Naive thymus-derived CD4-positive, alpha-beta T cell (primary cell): ENCODE data around the gene IGSF6. TPM values are rescaled to one million over a fixed set of nuclear protein-coding genes. Genes with fewer than 3 reads are reported as not detected.
"Not testable (repeated sequence)": the region's sequence is repeated elsewhere in the genome, so short reads cannot be mapped to it uniquely, and the experiment has no call there.

Experiments used
- ATAC-seq: fragments of 150-1000 bp; cut with Tn5 transposase; 2 replicates; pipeline ENCODE4 v1.10.0; 2021; ENCODE audit warnings: mild to moderate bottlenecking, moderate library complexity
- CTCF ChIA-PET: fragments of 350-600 bp; sonication (Branson Sonifier 250); formaldehyde crosslinking; loops from one replicate; lab custom pipeline; 2021; ENCODE audit warnings: antibody characterized with exemption; lab: Charles Lee
- POLR2A ChIA-PET: fragments of 350-600 bp; sonication (Branson Sonifier 250); formaldehyde crosslinking; loops from one replicate; lab custom pipeline; 2021; ENCODE audit warnings: antibody characterized with exemption, inconsistent platforms; lab: Charles Lee
- DNase-seq, 9 donors: peaks; one replicate each; pipeline versions ENCODE4 v3.0.0 to v3.0.0-alpha.2; 2020 to 2022; ENCODE audit warnings: mixed read lengths in 1 of 9
- H3K27ac ChIP-seq: one replicate; pipeline ENCODE4 v1.7.0; 2013; ENCODE audit warnings: mild to moderate bottlenecking, low read depth, low read length, moderate library complexity
- H3K27me3 ChIP-seq, 2 donors: one replicate each; pipeline ENCODE4 v1.7.0; 2013; ENCODE audit warnings: low read length in 2 of 2, mild to moderate bottlenecking in 2 of 2, moderate library complexity in 2 of 2; ENCODE audit not compliant: control insufficient read depth in 2 of 2, insufficient read depth in 2 of 2
- H3K36me3 ChIP-seq, 3 experiments: 1 replicate in 2 of 3; 2 replicates in 1 of 3; pipeline ENCODE4 v1.7.0; 2013; ENCODE audit warnings: low read length in 3 of 3, mild to moderate bottlenecking in 3 of 3, moderate library complexity in 1 of 3; ENCODE audit not compliant: insufficient read depth in 3 of 3, control insufficient read depth in 2 of 3
- H3K4me1 ChIP-seq, 2 donors: one replicate each; pipeline ENCODE4 v1.7.0; 2013; ENCODE audit warnings: low read length in 2 of 2, mild to moderate bottlenecking in 2 of 2, moderate library complexity in 1 of 2; ENCODE audit not compliant: control insufficient read depth in 2 of 2, insufficient read depth in 2 of 2
- H3K4me3 ChIP-seq: 2 replicates; pipeline ENCODE4 v1.7.0; 2013; ENCODE audit warnings: mild to moderate bottlenecking, low read length
- H3K9me3 ChIP-seq, 3 experiments: 1 replicate in 2 of 3; 2 replicates in 1 of 3; pipeline ENCODE4 v1.7.0; 2013; ENCODE audit warnings: low read length in 3 of 3; ENCODE audit not compliant: control insufficient read depth in 2 of 3
- H3K27ac Mint-ChIP-seq, 9 donors: one replicate each; pipeline ENCODE4 v1.8.0; 2020 to 2022; ENCODE audit warnings: mixed read lengths in 9 of 9, mild to moderate bottlenecking in 8 of 9, moderate library complexity in 5 of 9, inconsistent platforms in 2 of 9
- H3K27me3 Mint-ChIP-seq, 5 donors: one replicate each; pipeline ENCODE4 v1.8.0; 2021 to 2022; ENCODE audit warnings: mixed read lengths in 5 of 5, mild to moderate bottlenecking in 1 of 5
- H3K36me3 Mint-ChIP-seq, 5 donors: one replicate each; pipeline ENCODE4 v1.8.0; 2020 to 2022; ENCODE audit warnings: mixed read lengths in 5 of 5, mild to moderate bottlenecking in 3 of 5, inconsistent platforms in 1 of 5
- H3K4me1 Mint-ChIP-seq, 7 donors: one replicate each; pipeline ENCODE4 v1.8.0; 2020 to 2022; ENCODE audit warnings: mixed read lengths in 7 of 7, mild to moderate bottlenecking in 3 of 7, inconsistent platforms in 1 of 7
- H3K4me3 Mint-ChIP-seq, 10 donors: one replicate each; pipeline ENCODE4 v1.8.0; 2020 to 2022; ENCODE audit warnings: mild to moderate bottlenecking in 10 of 10, mixed read lengths in 10 of 10, moderate library complexity in 6 of 10, inconsistent platforms in 2 of 10
- H3K9me3 Mint-ChIP-seq, 11 donors: one replicate each; pipeline ENCODE4 v1.8.0; 2020 to 2022; ENCODE audit warnings: mixed read lengths in 11 of 11, mild to moderate bottlenecking in 4 of 11, inconsistent platforms in 1 of 11, moderate library complexity in 1 of 11
- intact Hi-C, 2 donors: fragments of 100-400 bp; cut with micrococcal nuclease; formaldehyde crosslinking; loops; one replicate each; pipeline ENCODE4 v1.15.1; 2023
- polyA plus RNA-seq, 2 donors: library from polyadenylated mRNA; unstranded; fragments of 300-500 nt; fragmentation: Illumina TruSeq; gene quantifications; one replicate each; pipeline ENCODE4 v1.2.3, GENCODE V29; 2021
- total RNA-seq, 6 experiments: library from RNA in 5 of 6; stranded (reverse) in 5 of 6; gene quantifications; 1 replicate in 5 of 6; 2 replicates in 1 of 6; pipeline ENCODE4 v1.2.3 and lab custom pipeline; 2021 to 2026

Gene IGSF6
- total and polyA plus RNA-seq, 7 experiments from 2014 or later: 0.33 to 25.7 (median 2.3) TPM

- Histone ChIP-seq H3K4me1 (peaks cover 17 to 24% of the 10 kb centered on the region in 2 donors), H3K27me3 (no peaks in the 10 kb centered on the region), H3K36me3 (peaks cover 0 to 11% (median 0%) of the 10 kb centered on the region in 3 experiments), H3K9me3 (no peaks in the 10 kb centered on the region), H3K27ac (no peak overlapping the region), H3K4me3 (no peak overlapping the region)
- DNase-seq (no peak), ATAC-seq (no peak)
- POLR2A ChIA-PET: interaction anchor here (0.9 to 2.1 kb wide), 5 partner anchors 7 to 76 kb away, joined by 3 to 5 read pairs (median 4); no protein-coding TSS in a partner anchor
- peak overlapping the region in 7 of 9 donors; percentile 14 to 79 (median 66) for H3K27ac Mint-ChIP-seq
- H3K9me3 Mint-ChIP-seq: no peaks in the 10 kb centered on the region
- no peak overlapping the region for H3K4me3 Mint-ChIP-seq
- intact Hi-C loops: no loop called here
- CTCF ChIA-PET: interaction anchor here (0.8 to 8.0 kb wide), 3 partner anchors 49 to 67 kb away, joined by 3 to 83 read pairs (median 5); no protein-coding TSS in a partner anchor
- no peaks in the 10 kb centered on the region for H3K27me3 Mint-ChIP-seq
- peaks cover 8 to 32% (median 24%) of the 10 kb centered on the region in 7 donors for H3K4me1 Mint-ChIP-seq
- peaks cover 0 to 27% (median 5%) of the 10 kb centered on the region in 5 donors for H3K36me3 Mint-ChIP-seq
Measured at GRCh38 chr16:21637032-21637968, 15.1 kb downstream of the IGSF6 start.

GRCh38 chr16:21635694-21636093 is 16.7 kb downstream of the IGSF6 start:
- DNase-seq, H3K9me3 Mint-ChIP-seq, H3K27ac ChIP-seq, H3K27me3 ChIP-seq, intact Hi-C loops, CTCF ChIA-PET, ATAC-seq, POLR2A ChIA-PET, H3K9me3 ChIP-seq, H3K4me3 ChIP-seq, H3K27me3 Mint-ChIP-seq, H3K4me3 Mint-ChIP-seq: not testable (repeated sequence)
- H3K36me3 Mint-ChIP-seq: peaks cover 0 to 33% (median 5%) of the 10 kb centered on the region in 5 donors
- Histone ChIP-seq H3K4me1 (peaks cover 17 to 24% of the 10 kb centered on the region in 2 donors), H3K36me3 (peaks cover 0 to 15% (median 0%) of the 10 kb centered on the region in 3 experiments)
- peaks cover 12 to 29% (median 24%) of the 10 kb centered on the region in 7 donors for H3K4me1 Mint-ChIP-seq
- H3K27ac Mint-ChIP-seq: peak overlapping the region in 6 of 9 donors; percentile 6 to 74 (median 40)

- intact Hi-C loops: no loop called here
- Histone ChIP-seq H3K36me3 (peaks cover 1 to 22% (median 5%) of the 10 kb centered on the region in 3 experiments), H3K27ac (no peak overlapping the region), H3K4me1 (peaks cover 12 to 14% of the 10 kb centered on the region in 2 donors), H3K4me3 (no peak overlapping the region), H3K27me3 (no peaks in the 10 kb centered on the region), H3K9me3 (no peaks in the 10 kb centered on the region)
- POLR2A ChIA-PET: no interaction called here
- Mint-ChIP-seq H3K27ac (no peak overlapping the region), H3K27me3 (no peaks in the 10 kb centered on the region), H3K9me3 (no peaks in the 10 kb centered on the region), H3K4me1 (peaks cover 10 to 26% (median 20%) of the 10 kb centered on the region in 7 donors), H3K36me3 (peaks cover 6 to 41% (median 12%) of the 10 kb centered on the region in 5 donors), H3K4me3 (no peak overlapping the region)
- DNase-seq (no peak), ATAC-seq (no peak)
- CTCF ChIA-PET: no interaction called here
Measured at GRCh38 chr16:21634216-21634615, 18.2 kb downstream of the IGSF6 start.

GRCh38 chr16:21631951-21632575 is 20.3 kb downstream of the IGSF6 start:
- H3K4me1 ChIP-seq, H3K27me3 ChIP-seq, H3K9me3 ChIP-seq, intact Hi-C loops, H3K4me3 ChIP-seq, CTCF ChIA-PET, DNase-seq, H3K9me3 Mint-ChIP-seq, H3K27me3 Mint-ChIP-seq, H3K27ac ChIP-seq, ATAC-seq, H3K4me3 Mint-ChIP-seq, POLR2A ChIA-PET: not testable (repeated sequence)
- H3K27ac Mint-ChIP-seq: peak overlapping the region in 4 of 9 donors; percentile 9 to 81 (median 62)
- H3K36me3 ChIP-seq: peaks cover 4 to 28% (median 5%) of the 10 kb centered on the region in 3 experiments
- H3K36me3 Mint-ChIP-seq: peaks cover 10 to 52% (median 16%) of the 10 kb centered on the region in 5 donors
- peaks cover 2 to 14% (median 8%) of the 10 kb centered on the region in 7 donors for H3K4me1 Mint-ChIP-seq

GRCh38 chr16:21631376-21631775 is 21.0 kb downstream of the IGSF6 start:
- H3K4me1 Mint-ChIP-seq: peaks cover 9 to 20% (median 14%) of the 10 kb centered on the region in 7 donors
- DNase-seq, H3K9me3 Mint-ChIP-seq, H3K4me3 ChIP-seq, POLR2A ChIA-PET, H3K27me3 ChIP-seq, H3K4me3 Mint-ChIP-seq, H3K4me1 ChIP-seq, ATAC-seq, H3K27me3 Mint-ChIP-seq, intact Hi-C loops, H3K27ac ChIP-seq, H3K9me3 ChIP-seq, CTCF ChIA-PET: not testable (repeated sequence)
- peaks cover 15 to 46% (median 20%) of the 10 kb centered on the region in 5 donors for H3K36me3 Mint-ChIP-seq
- peaks cover 4 to 28% (median 5%) of the 10 kb centered on the region in 3 experiments for H3K36me3 ChIP-seq
- H3K27ac Mint-ChIP-seq: peak overlapping the region in 1 of 9 donors; percentile 81

GRCh38 chr16:21630866-21631265 is 21.5 kb downstream of the IGSF6 start:
- H3K9me3 ChIP-seq, H3K27me3 ChIP-seq, H3K4me3 Mint-ChIP-seq, CTCF ChIA-PET, H3K9me3 Mint-ChIP-seq, POLR2A ChIA-PET, intact Hi-C loops, H3K27ac ChIP-seq, H3K4me3 ChIP-seq, ATAC-seq, H3K27me3 Mint-ChIP-seq, DNase-seq: not testable (repeated sequence)
- H3K27ac Mint-ChIP-seq: peak overlapping the region in 1 of 9 donors; percentile 14
- H3K36me3 ChIP-seq: peaks cover 4 to 28% (median 5%) of the 10 kb centered on the region in 3 experiments
- peaks cover 12 to 41% (median 22%) of the 10 kb centered on the region in 5 donors for H3K36me3 Mint-ChIP-seq
- peaks cover 13 to 14% of the 10 kb centered on the region in 2 donors for H3K4me1 ChIP-seq
- peaks cover 14 to 21% (median 19%) of the 10 kb centered on the region in 7 donors for H3K4me1 Mint-ChIP-seq
